ENCODE data around the gene KRT85.
"Not testable (repeated sequence)": the region's sequence is repeated elsewhere in the genome, so short reads cannot be mapped to it uniquely, and the experiment has no call there.

KRT85 gene

GRCh38 chr12:52349196-52349595 is 18.1 kb downstream of the KRT85 start:
- no peak for DNase-seq (ENCODE audit: low read depth in 2 of 2)

GRCh38 chr12:52347551-52348510 is 19.4 kb downstream of the KRT85 start:
- DNase-seq (ENCODE audit: low read depth in 2 of 2) = no peak

DNA sequence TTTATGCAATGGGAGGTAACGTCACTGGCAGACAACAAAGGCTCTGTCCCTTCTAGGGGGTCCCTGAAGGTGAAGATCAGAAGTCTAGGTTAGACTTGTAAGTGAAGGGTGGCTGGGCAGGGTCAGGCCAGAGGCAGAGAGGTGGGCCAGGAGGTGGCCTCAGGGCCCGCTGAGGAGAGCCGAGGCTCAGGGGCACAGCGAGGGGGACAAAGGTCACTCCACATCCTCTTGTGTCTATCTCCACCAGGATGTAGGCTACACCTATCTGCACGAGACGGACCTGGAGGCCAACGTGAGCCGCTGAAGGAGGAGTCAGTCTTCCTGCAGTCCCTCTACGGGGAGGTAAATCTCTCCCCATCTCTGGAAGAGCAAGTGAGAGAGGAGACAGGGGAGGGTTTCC is 20.3 kb downstream of the KRT85 start:
- DNase-seq (ENCODE audit: low read depth in 2 of 2) = no peak

- DNase-seq (ENCODE audit: low read depth in 2 of 2) = no peak
Observed at GRCh38 chr12:52346593-52346992, 20.7 kb downstream of the KRT85 start.

DNA sequence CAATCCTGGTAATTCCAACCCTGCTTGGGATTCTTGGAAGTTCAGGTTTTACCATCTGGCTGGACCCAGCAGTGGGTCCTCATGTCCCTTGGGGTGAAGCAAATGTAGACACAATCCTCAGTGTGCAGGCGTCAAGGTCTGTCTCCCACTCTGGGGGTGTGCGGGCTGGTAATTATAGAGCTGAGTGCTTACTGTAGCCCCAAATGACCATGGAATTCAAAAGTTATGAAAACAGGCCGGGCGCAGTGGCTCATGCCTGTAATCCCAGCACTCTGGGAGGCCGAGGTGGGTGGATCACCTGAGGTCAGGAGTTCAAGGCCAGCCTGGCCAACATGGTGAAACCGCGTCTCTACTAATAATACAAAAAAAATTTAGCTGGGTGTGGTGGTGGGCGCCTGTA is 22.2 kb downstream of the KRT85 start:
- not testable (repeated sequence) for DNase-seq (ENCODE audit: low read depth in 2 of 2)

DNA sequence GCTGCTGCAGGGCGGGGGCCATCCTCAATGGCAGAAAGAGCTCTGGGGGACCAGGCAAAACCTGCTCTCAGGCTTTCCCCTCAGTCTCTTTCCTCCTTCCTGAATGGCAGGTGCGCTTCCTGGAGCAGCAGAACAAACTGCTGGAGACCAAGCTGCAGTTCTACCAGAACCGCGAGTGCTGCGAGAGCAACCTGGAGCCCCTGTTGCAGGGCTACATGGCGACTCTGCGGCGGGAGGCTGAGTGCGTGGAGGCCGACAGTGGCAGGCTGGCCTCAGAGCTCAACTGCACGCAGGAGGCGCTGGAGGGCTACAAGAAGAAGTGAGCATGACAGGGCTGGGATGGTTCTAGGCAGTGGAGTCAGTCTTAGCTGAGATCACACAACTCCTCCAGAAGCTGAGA is 23.2 kb downstream of the KRT85 start:
- DNase-seq (ENCODE audit: low read depth in 2 of 2) = no peak

DNA sequence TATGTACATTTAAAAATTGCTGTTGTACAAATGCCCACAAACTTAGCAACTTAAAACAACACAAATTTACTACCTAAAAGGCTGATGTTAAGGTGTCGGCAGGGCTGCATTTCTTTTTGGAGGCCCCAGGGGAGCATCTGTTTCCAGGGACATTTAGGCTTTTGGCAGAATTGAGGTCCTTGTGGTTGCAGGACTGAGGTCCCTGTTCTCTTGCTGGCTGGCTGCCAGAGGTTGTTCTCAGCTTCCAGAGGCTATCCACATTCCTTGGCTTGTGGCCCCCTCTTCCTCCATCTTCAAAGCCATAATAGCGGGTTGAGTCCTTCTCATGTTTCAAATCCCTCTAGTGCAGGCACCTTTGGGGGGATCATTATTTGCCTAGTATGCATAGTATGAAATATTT is 23.7 kb downstream of the KRT85 start:
- DNase-seq (ENCODE audit: low read depth in 2 of 2) = no peak

DNA sequence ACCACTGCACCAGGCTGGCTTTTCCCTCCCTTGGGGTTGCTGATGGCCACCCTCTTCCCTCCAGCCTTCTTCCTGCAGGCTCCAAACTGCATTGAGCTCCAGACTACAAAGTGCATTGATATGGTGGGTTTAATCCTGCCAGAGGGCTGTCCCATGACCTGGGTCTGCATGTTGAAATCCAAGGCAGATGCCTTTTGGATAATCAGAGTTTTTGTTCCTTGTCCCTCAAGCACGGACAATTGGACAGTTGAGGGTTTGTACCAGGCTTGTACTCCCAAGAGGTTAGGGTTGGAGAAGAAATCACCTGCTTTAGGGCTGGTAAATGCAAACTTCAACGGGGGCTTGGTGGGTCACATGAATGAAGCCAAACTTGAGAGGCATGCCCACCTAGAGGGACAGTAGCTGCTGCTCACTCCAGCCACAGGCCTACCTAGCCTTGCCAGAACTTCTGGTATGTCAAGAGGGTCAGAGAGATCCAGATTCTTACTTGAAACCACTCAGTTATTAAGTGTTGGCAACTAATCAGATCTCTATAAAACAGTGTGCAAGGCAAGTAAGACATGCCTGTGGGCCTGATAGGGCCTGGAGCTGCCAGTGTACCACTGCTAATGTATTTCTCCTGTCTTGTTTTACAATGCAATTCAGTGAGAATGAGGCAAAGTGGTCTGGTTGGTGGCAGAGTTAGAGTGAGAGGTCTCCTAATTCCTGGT is 24.3 kb downstream of the KRT85 start:
- DNase-seq (ENCODE audit: low read depth in 2 of 2) = no peak

DNA sequence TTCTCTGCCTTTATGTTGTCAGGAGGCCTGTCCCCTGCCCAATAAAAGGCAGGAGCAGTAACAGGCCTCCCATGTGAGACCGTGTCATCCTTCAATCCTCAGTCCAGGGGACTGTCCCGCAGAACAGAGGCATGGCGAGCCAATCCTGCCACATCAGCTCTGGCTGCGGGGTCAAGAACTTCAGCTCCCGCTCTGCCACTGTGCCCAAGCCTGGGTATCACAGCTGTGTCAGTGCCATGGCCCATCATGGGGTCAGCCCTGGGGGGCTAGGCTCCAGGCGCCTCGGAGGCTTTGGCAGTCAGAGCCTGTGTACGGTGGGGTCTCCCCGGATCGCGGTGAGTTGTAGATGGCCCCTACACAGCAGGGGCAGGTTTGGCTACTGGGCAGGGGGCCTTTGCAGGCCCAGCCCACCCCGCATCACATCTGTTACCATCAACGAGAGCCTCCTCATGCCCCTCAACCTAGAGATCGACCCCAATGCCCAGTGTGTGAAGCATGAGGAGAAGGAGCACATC is 26.2 kb downstream of the KRT85 start:
- no peak for DNase-seq (ENCODE audit: low read depth in 2 of 2)

GRCh38 chr12:52338241-52338960 is 28.9 kb downstream of the KRT85 start:
- DNase-seq (ENCODE audit: low read depth in 2 of 2) = no peak

DNA sequence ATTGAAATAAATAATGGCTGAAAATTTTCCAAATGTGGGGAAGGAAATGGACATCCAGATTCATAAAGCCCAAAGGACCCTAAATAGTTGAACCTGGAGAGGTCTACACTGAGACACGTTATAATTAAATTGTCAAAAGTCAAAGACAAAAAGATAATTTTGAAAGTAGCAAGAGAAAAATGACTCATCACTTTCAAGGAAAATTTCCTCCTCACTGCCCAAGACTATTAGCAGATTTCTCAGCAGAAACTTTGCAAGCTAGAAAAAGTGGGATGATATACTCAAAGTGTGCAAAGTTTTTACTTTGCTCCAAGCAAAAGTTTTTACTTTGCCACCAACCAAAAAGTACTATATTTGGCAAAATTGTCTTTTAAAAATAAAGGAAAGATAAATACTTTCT is 30.2 kb downstream of the KRT85 start:
- no peak for DNase-seq (ENCODE audit: low read depth in 2 of 2)

GRCh38 chr12:52336641-52337040 is 30.6 kb downstream of the KRT85 start:
- no peak for DNase-seq (ENCODE audit: low read depth in 2 of 2)

- no peak for DNase-seq (ENCODE audit: low read depth in 2 of 2)
Observed at GRCh38 chr12:52335598-52336262, 31.6 kb downstream of the KRT85 start.

- DNase-seq (ENCODE audit: low read depth in 2 of 2) = no peak
Observed at GRCh38 chr12:52334185-52334584, 33.1 kb downstream of the KRT85 start.

DNA sequence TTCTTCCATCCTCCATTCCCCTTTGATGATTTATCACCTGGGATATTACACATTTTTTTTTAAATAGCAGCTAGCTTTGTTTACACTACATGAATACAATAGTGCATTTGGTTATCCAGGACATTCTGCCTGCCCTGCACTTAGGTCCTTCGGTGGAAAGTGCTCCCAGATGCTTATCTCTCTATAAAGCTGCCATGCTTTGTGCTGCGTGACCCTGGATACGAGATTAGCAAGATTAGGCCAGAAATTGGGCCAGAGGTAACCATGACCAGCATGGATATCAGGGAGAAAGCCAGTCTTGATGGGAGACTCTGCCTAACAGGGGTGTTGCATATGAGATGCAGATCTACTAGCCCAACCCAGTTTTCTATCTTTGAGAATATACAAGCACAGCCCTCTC is 34.0 kb downstream of the KRT85 start:
- no peak for DNase-seq (ENCODE audit: low read depth in 2 of 2)

DNA sequence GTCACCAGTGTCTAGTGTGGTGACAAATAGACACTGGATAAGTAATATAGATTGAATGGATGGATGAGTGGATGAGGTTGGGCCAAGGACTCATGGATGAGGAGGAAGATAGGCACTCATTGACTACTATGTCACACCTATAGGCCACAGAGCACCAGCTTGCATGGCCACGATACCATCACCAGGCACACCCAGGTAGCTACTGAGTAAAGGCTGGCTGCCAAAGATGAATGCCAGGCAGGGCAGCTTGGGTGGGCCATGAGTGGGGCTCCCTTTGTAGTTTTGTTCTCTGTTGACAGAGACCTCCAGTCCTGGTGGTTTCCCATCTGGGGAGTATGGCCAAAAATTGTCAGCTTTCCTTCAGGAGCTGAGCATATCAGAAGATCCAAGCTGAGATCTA is 34.9 kb downstream of the KRT85 start:
- DNase-seq (ENCODE audit: low read depth in 2 of 2) = no peak

- DNase-seq (ENCODE audit: low read depth in 2 of 2) = no peak
Observed at GRCh38 chr12:52331833-52332232, 35.4 kb downstream of the KRT85 start.

- DNase-seq (ENCODE audit: low read depth in 2 of 2) = no peak
Observed at GRCh38 chr12:52331039-52331438, 36.2 kb downstream of the KRT85 start.

GRCh38 chr12:52327830-52328500 is 39.3 kb downstream of the KRT85 start:
- no peak for DNase-seq (ENCODE audit: low read depth in 2 of 2)

DNA sequence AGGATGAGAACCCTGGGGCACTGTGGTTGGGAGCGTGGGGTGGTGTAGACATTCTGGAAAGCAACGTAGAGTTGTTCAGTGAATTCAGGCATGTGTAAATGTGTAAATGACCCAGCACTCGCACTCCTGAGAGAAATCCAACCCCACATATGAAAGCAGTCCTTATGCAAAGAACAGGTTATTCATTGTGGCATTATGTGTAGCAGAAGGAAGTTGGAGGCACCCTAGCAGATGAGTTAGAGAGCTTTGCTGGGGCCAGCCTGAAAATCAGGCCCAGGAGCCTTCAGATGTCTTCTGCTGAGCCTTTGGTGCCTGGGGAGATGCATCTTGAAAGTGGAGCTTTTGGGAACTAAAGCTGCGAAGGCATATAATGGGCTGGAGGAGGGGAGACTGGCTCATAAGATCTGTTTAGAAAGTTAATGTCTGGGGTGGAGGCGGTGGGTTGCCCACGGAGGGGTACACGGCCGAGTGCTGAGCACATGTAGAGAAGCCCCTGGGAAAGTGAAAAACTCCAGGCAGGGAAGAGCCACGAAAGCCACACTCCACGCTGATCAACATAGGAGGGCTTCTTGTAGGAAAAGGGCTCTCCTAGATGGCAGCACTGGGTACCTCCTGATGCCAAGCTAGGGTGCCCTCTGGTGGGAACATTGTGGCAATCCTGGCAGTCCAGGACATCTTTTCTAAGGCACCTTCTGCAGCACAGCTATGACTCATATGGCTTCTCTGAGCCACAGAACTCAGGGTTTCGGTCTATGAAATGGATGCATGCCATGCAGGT is 40.0 kb downstream of the KRT85 start:
- peak; percentile 49 to 53 for DNase-seq (ENCODE audit: low read depth in 2 of 2)
